ENCODE results near the gene GUF1. TPM values are rescaled to one million over a fixed set of nuclear protein-coding genes. Genes with fewer than 3 reads are reported as not detected.

The GUF1 gene
- total RNA-seq, 4 donors from 2014 or later, result 12.0 to 15.4 (median 13.1) TPM

DNA sequence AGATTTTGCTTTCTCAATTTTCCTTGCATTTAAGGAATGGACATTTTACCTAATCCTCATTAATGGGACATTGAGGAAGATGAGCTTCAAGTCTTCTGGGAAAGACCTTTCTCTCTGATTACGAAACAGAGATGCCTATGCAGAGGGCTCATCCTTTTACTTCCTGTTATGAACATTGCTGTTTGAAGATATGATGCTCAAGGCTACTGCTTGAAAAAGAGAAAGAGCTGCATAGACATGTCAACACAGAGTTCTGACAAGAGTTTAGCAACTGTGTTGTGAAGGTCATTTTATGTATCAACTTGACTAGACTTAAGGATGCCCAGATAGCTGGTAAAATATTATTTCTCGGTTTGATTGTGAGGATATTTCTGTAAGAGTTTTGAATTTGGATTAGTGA lies 62.0 kb downstream of the GUF1 start:
- DNase-seq (ENCODE audit: low spot score) (no peak), ATAC-seq (ENCODE audit: low FRiP score) (no peak)
- TF ChIP-seq, protein P1, sequence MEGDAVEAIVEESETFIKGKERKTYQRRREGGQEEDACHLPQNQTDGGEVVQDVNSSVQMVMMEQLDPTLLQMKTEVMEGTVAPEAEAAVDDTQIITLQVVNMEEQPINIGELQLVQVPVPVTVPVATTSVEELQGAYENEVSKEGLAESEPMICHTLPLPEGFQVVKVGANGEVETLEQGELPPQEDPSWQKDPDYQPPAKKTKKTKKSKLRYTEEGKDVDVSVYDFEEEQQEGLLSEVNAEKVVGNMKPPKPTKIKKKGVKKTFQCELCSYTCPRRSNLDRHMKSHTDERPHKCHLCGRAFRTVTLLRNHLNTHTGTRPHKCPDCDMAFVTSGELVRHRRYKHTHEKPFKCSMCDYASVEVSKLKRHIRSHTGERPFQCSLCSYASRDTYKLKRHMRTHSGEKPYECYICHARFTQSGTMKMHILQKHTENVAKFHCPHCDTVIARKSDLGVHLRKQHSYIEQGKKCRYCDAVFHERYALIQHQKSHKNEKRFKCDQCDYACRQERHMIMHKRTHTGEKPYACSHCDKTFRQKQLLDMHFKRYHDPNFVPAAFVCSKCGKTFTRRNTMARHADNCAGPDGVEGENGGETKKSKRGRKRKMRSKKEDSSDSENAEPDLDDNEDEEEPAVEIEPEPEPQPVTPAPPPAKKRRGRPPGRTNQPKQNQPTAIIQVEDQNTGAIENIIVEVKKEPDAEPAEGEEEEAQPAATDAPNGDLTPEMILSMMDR (IDR thresholded peaks at IDR 0.05), result no peak

Other genes with a start within 250 kb of the GUF1 start
- 10 to 100 TPM in 1 of 4 donors, 1 to 10 TPM in 3; 1.3 to 14.3 (median 4.8) TPM for gene KCTD8, start 229.6 kb upstream of the GUF1 start, total RNA-seq
- gene YIPF7, start 26.8 kb upstream of the GUF1 start, total RNA-seq, result not detected
- 10 to 100 TPM in 3 of 4 donors, 1 to 10 TPM in 1; 9.4 to 23.5 (median 13.8) TPM for gene GNPDA2, start 48.1 kb downstream of the GUF1 start, total RNA-seq